NB4 (cell line): ENCODE data around the gene DNAJB1.

ENCODE experiments used
- MYC ChIP-seq: IDR thresholded peaks from 2 replicates; pipeline ENCODE4 v1.6.1; 2011; ENCODE audit warnings: low read depth, low read length
- POLR2A ChIP-seq: IDR thresholded peaks from 2 replicates; pipeline ENCODE4 v1.6.1; 2011; ENCODE audit warnings: mild to moderate bottlenecking; ENCODE audit not compliant: insufficient read length; ENCODE audit errors: extremely low read depth
- TF ChIP-seq, protein P1 (sequence below): IDR thresholded peaks from one replicate; pipeline ENCODE4 v1.5.1; 2012; ENCODE audit warnings: low read depth, low read length
- TF ChIP-seq, protein P2 (sequence below): IDR thresholded peaks from 2 replicates; pipeline ENCODE4 v1.6.1; 2011; ENCODE audit warnings: low read depth, low read length

DNA sequence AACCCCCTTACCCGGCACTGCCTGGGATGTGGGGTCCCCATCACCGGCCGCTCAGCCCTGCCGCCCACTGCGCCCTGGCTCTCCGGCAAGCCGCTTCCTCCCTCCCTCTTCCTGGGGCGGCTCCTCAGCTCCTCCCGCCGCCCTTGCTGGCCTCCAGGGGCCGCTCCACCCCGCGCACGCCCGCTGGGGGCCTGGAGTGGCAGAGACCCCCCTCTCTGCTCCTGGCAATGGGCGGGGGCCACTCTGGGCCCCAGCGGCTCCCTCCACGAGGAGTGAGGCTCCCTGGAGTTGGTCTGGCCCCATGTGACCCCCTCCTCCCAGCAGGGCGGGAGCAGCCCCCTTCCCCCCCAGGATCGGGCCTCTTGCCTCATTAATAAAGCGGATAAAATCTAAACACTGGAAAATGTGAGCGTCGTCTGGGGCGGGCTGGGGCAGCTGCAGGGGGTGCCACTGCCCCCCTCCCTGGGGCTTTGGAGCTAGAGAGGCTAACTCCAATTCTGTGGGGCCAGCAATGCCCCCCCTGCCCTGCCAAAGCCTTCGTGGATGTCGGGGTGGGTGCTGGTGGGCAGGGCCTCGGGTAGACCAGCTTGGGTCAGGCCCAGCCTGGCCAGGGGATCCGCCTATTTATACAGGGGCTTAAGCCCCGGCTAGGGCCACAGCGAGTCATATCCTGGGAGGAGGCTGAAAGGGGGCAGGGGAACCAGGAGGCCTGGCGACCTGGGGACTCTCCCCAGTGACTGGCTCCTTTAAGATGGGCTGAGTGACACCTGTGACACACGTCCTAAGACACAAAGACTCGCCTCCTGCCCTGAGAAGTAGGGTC, 42.7 kb downstream of the DNAJB1 start, which contains the start of gene PTGER1:
- TF ChIP-seq, protein P1, sequence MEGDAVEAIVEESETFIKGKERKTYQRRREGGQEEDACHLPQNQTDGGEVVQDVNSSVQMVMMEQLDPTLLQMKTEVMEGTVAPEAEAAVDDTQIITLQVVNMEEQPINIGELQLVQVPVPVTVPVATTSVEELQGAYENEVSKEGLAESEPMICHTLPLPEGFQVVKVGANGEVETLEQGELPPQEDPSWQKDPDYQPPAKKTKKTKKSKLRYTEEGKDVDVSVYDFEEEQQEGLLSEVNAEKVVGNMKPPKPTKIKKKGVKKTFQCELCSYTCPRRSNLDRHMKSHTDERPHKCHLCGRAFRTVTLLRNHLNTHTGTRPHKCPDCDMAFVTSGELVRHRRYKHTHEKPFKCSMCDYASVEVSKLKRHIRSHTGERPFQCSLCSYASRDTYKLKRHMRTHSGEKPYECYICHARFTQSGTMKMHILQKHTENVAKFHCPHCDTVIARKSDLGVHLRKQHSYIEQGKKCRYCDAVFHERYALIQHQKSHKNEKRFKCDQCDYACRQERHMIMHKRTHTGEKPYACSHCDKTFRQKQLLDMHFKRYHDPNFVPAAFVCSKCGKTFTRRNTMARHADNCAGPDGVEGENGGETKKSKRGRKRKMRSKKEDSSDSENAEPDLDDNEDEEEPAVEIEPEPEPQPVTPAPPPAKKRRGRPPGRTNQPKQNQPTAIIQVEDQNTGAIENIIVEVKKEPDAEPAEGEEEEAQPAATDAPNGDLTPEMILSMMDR = no peak
- TF ChIP-seq POLR2A (no peak), MYC (no peak)
- TF ChIP-seq, protein P2, sequence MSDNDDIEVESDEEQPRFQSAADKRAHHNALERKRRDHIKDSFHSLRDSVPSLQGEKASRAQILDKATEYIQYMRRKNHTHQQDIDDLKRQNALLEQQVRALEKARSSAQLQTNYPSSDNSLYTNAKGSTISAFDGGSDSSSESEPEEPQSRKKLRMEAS = no peak
